ENCODE results near the gene RSBN1. TPM values are rescaled to one million over a fixed set of nuclear protein-coding genes. Genes with fewer than 3 reads are reported as not detected.

Gene RSBN1
- total RNA-seq, 2 donors from 2014 or later = 22.2 to 47.4 TPM

- Mint-ChIP-seq H3K27me3 (no peaks in the 10 kb centered on the region), H3K4me3 (no peak overlapping the region), H3K9me3 (no peaks in the 10 kb centered on the region), H3K4me1 (peaks cover 33% of the 10 kb centered on the region), H3K27ac (no peak overlapping the region), H3K36me3 (ENCODE audit: low read depth) (peaks cover 29% of the 10 kb centered on the region)
- peak; percentile 37 for ATAC-seq (replicated peaks)
Observed at GRCh38 chr1:113780374-113781146, 31.7 kb downstream of the RSBN1 start.

GRCh38 chr1:113779542-113779941 lies 32.7 kb downstream of the RSBN1 start:
- Mint-ChIP-seq H3K27ac (no peak overlapping the region), H3K27me3 (no peaks in the 10 kb centered on the region), H3K36me3 (ENCODE audit: low read depth) (peaks cover 40% of the 10 kb centered on the region), H3K4me3 (no peak overlapping the region), H3K4me1 (peaks cover 28% of the 10 kb centered on the region), H3K9me3 (no peaks in the 10 kb centered on the region)
- ATAC-seq (replicated peaks) = no peak

- H3K4me3 Mint-ChIP-seq = no peak overlapping the region
- no peaks in the 10 kb centered on the region for H3K9me3 Mint-ChIP-seq
- no peak for ATAC-seq (replicated peaks)
- no peak overlapping the region for H3K27ac Mint-ChIP-seq
- peaks cover 51% of the 10 kb centered on the region for H3K36me3 Mint-ChIP-seq (ENCODE audit: low read depth)
- H3K27me3 Mint-ChIP-seq = no peaks in the 10 kb centered on the region
- peaks cover 15% of the 10 kb centered on the region for H3K4me1 Mint-ChIP-seq
Observed at GRCh38 chr1:113777561-113777960, 34.7 kb downstream of the RSBN1 start.

GRCh38 chr1:113770031-113770430 lies 42.2 kb downstream of the RSBN1 start:
- no peaks in the 10 kb centered on the region for H3K9me3 Mint-ChIP-seq
- peaks cover 93% of the 10 kb centered on the region for H3K36me3 Mint-ChIP-seq (ENCODE audit: low read depth)
- ATAC-seq (replicated peaks) = no peak
- H3K27ac Mint-ChIP-seq = peak overlapping the region; percentile 1
- H3K27me3 Mint-ChIP-seq = no peaks in the 10 kb centered on the region
- peaks cover 42% of the 10 kb centered on the region for H3K4me1 Mint-ChIP-seq
- peak overlapping the region; percentile 12 for H3K4me3 Mint-ChIP-seq

GRCh38 chr1:113769601-113769970 lies 42.7 kb downstream of the RSBN1 start:
- Mint-ChIP-seq H3K4me3 (peak overlapping the region; percentile 12), H3K4me1 (peaks cover 42% of the 10 kb centered on the region), H3K36me3 (ENCODE audit: low read depth) (peaks cover 93% of the 10 kb centered on the region), H3K27me3 (no peaks in the 10 kb centered on the region), H3K9me3 (no peaks in the 10 kb centered on the region), H3K27ac (peak overlapping the region; percentile 1)
- no peak for ATAC-seq (replicated peaks)

- peaks cover 42% of the 10 kb centered on the region for H3K4me1 Mint-ChIP-seq
- H3K27me3 Mint-ChIP-seq = no peaks in the 10 kb centered on the region
- peak overlapping the region; percentile 1 for H3K27ac Mint-ChIP-seq
- no peak for ATAC-seq (replicated peaks)
- no peaks in the 10 kb centered on the region for H3K9me3 Mint-ChIP-seq
- H3K36me3 Mint-ChIP-seq (ENCODE audit: low read depth) = peaks cover 95% of the 10 kb centered on the region
- H3K4me3 Mint-ChIP-seq = peak overlapping the region; percentile 12
Observed at GRCh38 chr1:113768916-113769600, 43.2 kb downstream of the RSBN1 start.

- no peak overlapping the region for H3K4me3 Mint-ChIP-seq
- no peaks in the 10 kb centered on the region for H3K27me3 Mint-ChIP-seq
- H3K4me1 Mint-ChIP-seq = peaks cover 32% of the 10 kb centered on the region
- no peak overlapping the region for H3K27ac Mint-ChIP-seq
- ATAC-seq (replicated peaks) = no peak
- peaks cover 77% of the 10 kb centered on the region for H3K36me3 Mint-ChIP-seq (ENCODE audit: low read depth)
- H3K9me3 Mint-ChIP-seq = no peaks in the 10 kb centered on the region
Observed at GRCh38 chr1:113765306-113766230, 46.7 kb downstream of the RSBN1 start.

- Mint-ChIP-seq H3K4me3 (no peak overlapping the region), H3K27me3 (no peaks in the 10 kb centered on the region), H3K9me3 (no peaks in the 10 kb centered on the region), H3K4me1 (peaks cover 21% of the 10 kb centered on the region), H3K27ac (no peak overlapping the region), H3K36me3 (ENCODE audit: low read depth) (peaks cover 59% of the 10 kb centered on the region)
- no peak for ATAC-seq (replicated peaks)
Observed at GRCh38 chr1:113763661-113764060, 48.6 kb downstream of the RSBN1 start.

- no peak overlapping the region for H3K4me3 Mint-ChIP-seq
- ATAC-seq (replicated peaks) = no peak
- no peaks in the 10 kb centered on the region for H3K9me3 Mint-ChIP-seq
- no peak overlapping the region for H3K27ac Mint-ChIP-seq
- H3K36me3 Mint-ChIP-seq (ENCODE audit: low read depth) = peaks cover 49% of the 10 kb centered on the region
- no peaks in the 10 kb centered on the region for H3K27me3 Mint-ChIP-seq
- H3K4me1 Mint-ChIP-seq = peaks cover 21% of the 10 kb centered on the region
Observed at GRCh38 chr1:113761937-113762336, 50.3 kb downstream of the RSBN1 start.

- ATAC-seq (replicated peaks) = no peak
- Mint-ChIP-seq H3K27ac (peak overlapping the region; percentile 96), H3K27me3 (no peaks in the 10 kb centered on the region), H3K9me3 (no peaks in the 10 kb centered on the region), H3K4me1 (peaks cover 18% of the 10 kb centered on the region), H3K36me3 (ENCODE audit: low read depth) (peaks cover 49% of the 10 kb centered on the region), H3K4me3 (peak overlapping the region; percentile 95)
Observed at GRCh38 chr1:113760102-113761080, 51.9 kb downstream of the RSBN1 start.

GRCh38 chr1:113759333-113760101 lies 52.8 kb downstream of the RSBN1 start, which contains the start of gene PHTF1:
Gene PHTF1, minus strand, starts transcription at chr1:113759486. Its CDS starts 783 bp downstream, at chr1:113758703.
- Mint-ChIP-seq H3K4me3 (peak within 1 kb of the TSS; percentile 95), H3K27me3 (no peaks in the 10 kb centered on the region), H3K36me3 (ENCODE audit: low read depth) (peaks cover 46% of the 10 kb centered on the region), H3K4me1 (peaks cover 17% of the 10 kb centered on the region), H3K9me3 (no peaks in the 10 kb centered on the region), H3K27ac (peak within 1 kb of the TSS; percentile 96)
- ATAC-seq (replicated peaks) = peak; percentile 90

GRCh38 chr1:113758631-113759332 lies 53.5 kb downstream of the RSBN1 start:
- Mint-ChIP-seq H3K4me3 (peak overlapping the region; percentile 95), H3K36me3 (ENCODE audit: low read depth) (peaks cover 46% of the 10 kb centered on the region)

More at GRCh38 chr1:113758631-113759332, 53.5 kb downstream of the RSBN1 start:
- no peaks in the 10 kb centered on the region for H3K9me3 Mint-ChIP-seq
- peak overlapping the region; percentile 96 for H3K27ac Mint-ChIP-seq
- no peaks in the 10 kb centered on the region for H3K27me3 Mint-ChIP-seq
- H3K4me1 Mint-ChIP-seq = peaks cover 17% of the 10 kb centered on the region
- ATAC-seq (replicated peaks) = peak; percentile 69
